K562 (cell line): Measurements from ENCODE around the gene PTBP3. TPM values are rescaled to one million over a fixed set of nuclear protein-coding genes. Genes with fewer than 3 reads are reported as not detected.

ENCODE experiments used
- ATAC-seq: fragments of 200-7000 bp; cut with Tn5 transposase; 3 replicates; pipeline ENCODE4 v1.9.1; 2020; ENCODE audit warnings: moderate library complexity
- BruUV-seq: library from RNA; stranded (reverse); fragments of 400-500 nt; replicated peaks from 2 replicates; lab custom pipeline; 2021; lab: Mats Ljungman, UMichigan
- CTCF ChIA-PET: fragments of 300-600 bp; formaldehyde crosslinking; extraction: SDS; loops from one replicate; lab custom pipeline; 2021; ENCODE audit warnings: low intra/inter-chr PET ratio; lab: Yijun Ruan, JAX
- POLR2A ChIA-PET: fragments of 300-600, 350-650 bp; sonication (Branson Sonifier 250); formaldehyde crosslinking; extraction: SDS; loops from one replicate; lab custom pipeline; 2021; ENCODE audit warnings: antibody characterized with exemption, inconsistent platforms; lab: Yijun Ruan, JAX
- DNase-seq, 4 experiments: peaks; one replicate each; pipeline versions ENCODE4 v3.0.0 to v3.0.0-alpha.2; 2011 to 2018; ENCODE audit warnings: low spot score in 3 of 4, mixed read lengths in 3 of 4; ENCODE audit errors: extremely low read depth in 1 of 4
- FAIRE-seq: peaks from 2 replicates; lab custom pipeline; 2011; peaks lifted over from hg19 to GRCh38; lab: Jason Lieb, UNC
- H2AFZ ChIP-seq: 2 replicates; pipeline ENCODE4 v1.6.0; 2011; ENCODE audit warnings: low read depth, low read length, control low read depth, inconsistent platforms
- H3K27ac ChIP-seq: fragments of 200-600 bp; 3 replicates; pipeline ENCODE4 v1.8.0; 2011; ENCODE audit warnings: low read depth, mild to moderate bottlenecking, control low read depth, inconsistent platforms, low read length, moderate library complexity, mixed read lengths; ENCODE audit errors: extremely low read depth
- H3K27me3 ChIP-seq, 2 experiments: fragments of 300-600 bp in 1 of 2; 2 replicates in 1 of 2; 3 replicates in 1 of 2; pipeline versions ENCODE4 v1.6.0 to v1.8.0; 2011; ENCODE audit warnings: inconsistent platforms in 2 of 2, low read length in 2 of 2, mild to moderate bottlenecking in 1 of 2, mixed read lengths in 1 of 2, moderate library complexity in 1 of 2; ENCODE audit not compliant: control insufficient read depth in 2 of 2, insufficient read depth in 2 of 2
- H3K36me3 ChIP-seq: fragments of 300-600 bp; 3 replicates; pipeline ENCODE4 v1.8.0; 2011; ENCODE audit warnings: mild to moderate bottlenecking, low read length, inconsistent platforms; ENCODE audit not compliant: control insufficient read depth, insufficient read depth
- H3K4me1 ChIP-seq, 2 experiments: fragments of 200-600 bp in 1 of 2; replicated peaks in 1 of 2; 2 replicates in 1 of 2; 3 replicates in 1 of 2; pipeline versions ENCODE4 v1.5.1 to v1.8.0; 2011; ENCODE audit warnings: inconsistent platforms in 2 of 2, low read length in 2 of 2, mild to moderate bottlenecking in 1 of 2, mixed read lengths in 1 of 2, moderate library complexity in 1 of 2; ENCODE audit not compliant: control insufficient read depth in 2 of 2, insufficient read depth in 2 of 2
- H3K4me2 ChIP-seq: 2 replicates; pipeline ENCODE4 v1.6.1; 2011; ENCODE audit warnings: low read length, control low read depth, inconsistent platforms, mixed read lengths; ENCODE audit not compliant: insufficient read depth
- H3K4me3 ChIP-seq: fragments of 200-600 bp; sonication (generic), shearing (Covaris generic); 2 replicates; pipeline ENCODE4 v1.5.1; 2016; ENCODE audit warnings: control low read depth, inconsistent platforms
- H3K79me2 ChIP-seq: fragments of 200-600 bp; 3 replicates; pipeline ENCODE4 v1.8.0; 2011; ENCODE audit warnings: low read length, inconsistent platforms; ENCODE audit not compliant: control insufficient read depth, insufficient read depth
- H3K9ac ChIP-seq, 2 experiments: 2 replicates each; pipeline versions ENCODE4 v1.6.0 to v1.6.1; 2011; ENCODE audit warnings: low read depth in 2 of 2, low read length in 2 of 2, control low read depth in 1 of 2, inconsistent platforms in 1 of 2, mild to moderate bottlenecking in 1 of 2, mixed read lengths in 1 of 2; ENCODE audit not compliant: insufficient read depth in 1 of 2
- H3K9me1 ChIP-seq: one replicate; pipeline ENCODE4 v1.6.0; 2011; ENCODE audit warnings: inconsistent platforms, mild to moderate bottlenecking, low read length, moderate library complexity; ENCODE audit not compliant: control insufficient read depth, insufficient read depth
- H3K9me3 ChIP-seq: replicated peaks from 2 replicates; pipeline ENCODE4 v1.5.1; 2011; ENCODE audit warnings: low read depth, low read length, inconsistent platforms; ENCODE audit not compliant: control insufficient read depth, insufficient read depth
- H4K20me1 ChIP-seq: replicated peaks from 2 replicates; pipeline ENCODE4 v1.6.1; 2011; ENCODE audit warnings: low read length, inconsistent platforms, mixed read lengths; ENCODE audit not compliant: control insufficient read depth, insufficient read depth
- CBFA2T3 ChIP-seq: fragments of 450-650 bp; IDR thresholded peaks from 2 replicates; pipeline ENCODE4 v1.6.1; 2017
- ESRRB ChIP-seq: fragments of 250-450 bp; sonication (Bioruptor Pico); IDR thresholded peaks from 2 replicates; pipeline ENCODE4 v1.5.0; 2020; ENCODE audit warnings: mild to moderate bottlenecking, moderate library complexity, borderline replicate concordance
- FOXJ3 ChIP-seq: sonication (generic); formaldehyde crosslinking; IDR thresholded peaks from 2 replicates; pipeline ENCODE4 v1.4.0; 2020; ENCODE audit warnings: mild to moderate bottlenecking, missing genetic modification reagents
- SIX5 ChIP-seq, 2 experiments: IDR thresholded peaks; 2 replicates each; pipeline ENCODE4 v1.6.1; 2011; ENCODE audit warnings: low read length in 2 of 2, borderline replicate concordance in 1 of 2, low read depth in 1 of 2, mild to moderate bottlenecking in 1 of 2, moderate library complexity in 1 of 2; ENCODE audit not compliant: insufficient read depth in 1 of 2
- ZBTB33 ChIP-seq: sonication (generic); formaldehyde crosslinking; IDR thresholded peaks from 2 replicates; pipeline ENCODE4 v1.8.1; 2023; ENCODE audit warnings: mild to moderate bottlenecking, missing genetic modification reagents
- ZNF384 ChIP-seq: IDR thresholded peaks from 2 replicates; pipeline ENCODE4 v1.6.1; 2012; ENCODE audit warnings: low read depth, low read length, improper control_type of control experiment
- WGBS: fragments of 100-300 bp; shearing (Covaris generic); methylation state at CpG from one replicate; pipeline ENCODE4 v1.1.6; 2016; ENCODE audit warnings: low coverage, mixed read lengths; ENCODE audit not compliant: insufficient coverage; ENCODE audit errors: missing lambda C conversion rate; 5-methylcytosine and 5-hydroxymethylcytosine counted together
- in situ Hi-C: fragments of 300-500 bp; cut with MboI; formaldehyde crosslinking; loops from 4 replicates; pipeline ENCODE4 v1.15.0; 2018; ENCODE audit warnings: inconsistent platforms, mixed read lengths
- intact Hi-C: fragments of 100-400 bp; cut with micrococcal nuclease; formaldehyde crosslinking; loops from 2 replicates; pipeline ENCODE4 v1.14.2; 2022
- polyA plus RNA-seq, 8 experiments: library from polyadenylated mRNA; depleted of rRNA in 4 of 8; stranded (reverse) in 5 of 8; unstranded in 3 of 8; fragments of >200 nt; fragmentation: Nextera tagmentation in 2 of 8; fragmentation: Illumina TruSeq in 1 of 8; extraction: Ambion mirVana in 2 of 8; extraction: Trizol in 1 of 8; gene quantifications; 2 replicates each; pipeline versions ENCODE4 v1.2.1 to v1.2.3, GENCODE V29; 2011 to 2014; ENCODE audit warnings: inconsistent platforms in 1 of 8, missing spikeins in 1 of 8
- total RNA-seq, 7 experiments: library from RNA; depleted of rRNA in 6 of 7; stranded (reverse); fragments of >200 nt in 6 of 7; fragmentation: Illumina TruSeq in 2 of 7; extraction: Trizol in 2 of 7; gene quantifications; 2 replicates each; pipeline versions ENCODE4 v1.2.1 to v1.2.3, GENCODE V29; 2011 to 2021; ENCODE audit warnings: low replicate concordance in 1 of 7

PTBP3 gene
- total and polyA plus RNA-seq, 9 of the 15 experiments (the other 6 are each of a cell fraction or from before 2014, with no cell fraction given): 22.4 to 132 (median 68.0) TPM

DNA sequence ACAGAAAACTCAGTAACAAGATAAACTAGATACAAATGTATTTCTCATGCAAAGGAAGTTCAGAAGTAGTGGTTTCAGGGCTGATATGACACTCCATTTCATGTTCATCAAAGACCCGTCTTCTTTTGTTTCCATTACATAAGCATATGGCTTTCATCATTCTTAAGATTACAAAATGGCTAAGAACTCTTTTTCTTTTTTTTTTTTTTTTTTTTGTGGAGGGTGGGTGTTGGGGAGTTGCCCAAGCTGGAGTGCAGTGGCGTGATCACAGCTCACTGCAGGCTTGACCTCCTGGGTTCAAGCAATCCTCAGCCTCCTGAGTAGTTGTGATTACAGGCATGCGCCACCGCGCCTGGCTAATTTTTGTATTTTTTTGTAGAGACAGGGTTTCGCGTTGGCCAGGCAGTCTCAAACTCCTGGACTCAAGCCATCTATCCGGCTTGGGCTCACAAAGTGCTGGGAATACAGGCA is 22.0 kb upstream of the PTBP3 start:
- POLR2A ChIA-PET: no interaction called here

More for the DNA sequence above, 22.0 kb upstream of the PTBP3 start:
- no peaks in the 10 kb centered on the region for H3K36me3 ChIP-seq
- no peaks in the 10 kb centered on the region for H3K9me1 ChIP-seq
- H3K27me3 ChIP-seq: no peaks in the 10 kb centered on the region
- TF ChIP-seq CBFA2T3 (0 out of 2 replicates have a peak, but pooled peaks have one; percentile 11), ZNF384 (0 out of 2 replicates have a peak, but pooled peaks have one; percentile 30), ESRRB (CRISPR knock-in tag) (no peak), SIX5 (IDR thresholded peaks at IDR 0.05; ENCODE audit: borderline replicate concordance in 1 of 2, insufficient read depth in 1 of 2, low read depth in 1 of 2, low read length in 2 of 2) (no peak), FOXJ3 (CRISPR knock-in tag) (no peak), ZBTB33 (peak; percentile 78)
- H3K79me2 ChIP-seq: no peaks in the 10 kb centered on the region
- BruUV-seq: no TSS peak
- no peak overlapping the region for H3K4me2 ChIP-seq
- no peak overlapping the region for H2AFZ ChIP-seq
- 42% methylated on average over 5 of the region's 8 CpGs for WGBS
- H3K27ac ChIP-seq: no peak overlapping the region
- H3K9ac ChIP-seq: no peak overlapping the region
- ATAC-seq (peak; percentile 53; the same call in 2 of the 3 replicates), FAIRE-seq (no peak), DNase-seq (no peak)
- intact Hi-C loops: loop anchor here (10.0 kb wide), 1 partner anchor 451 kb away; no protein-coding TSS in a partner anchor
- H4K20me1 ChIP-seq: no peaks in the 10 kb centered on the region
- no peaks in the 10 kb centered on the region for H3K4me1 ChIP-seq
- no peak overlapping the region for H3K4me3 ChIP-seq
- in situ Hi-C loops: no loop called here
- no peaks in the 10 kb centered on the region for H3K9me3 ChIP-seq
- CTCF ChIA-PET: no interaction called here
